ENCODE results near the gene ZDHHC11B.
"Not testable (repeated sequence)": the region's sequence is repeated elsewhere in the genome, so short reads cannot be mapped to it uniquely, and the experiment has no call there.

Gene ZDHHC11B, protein sequence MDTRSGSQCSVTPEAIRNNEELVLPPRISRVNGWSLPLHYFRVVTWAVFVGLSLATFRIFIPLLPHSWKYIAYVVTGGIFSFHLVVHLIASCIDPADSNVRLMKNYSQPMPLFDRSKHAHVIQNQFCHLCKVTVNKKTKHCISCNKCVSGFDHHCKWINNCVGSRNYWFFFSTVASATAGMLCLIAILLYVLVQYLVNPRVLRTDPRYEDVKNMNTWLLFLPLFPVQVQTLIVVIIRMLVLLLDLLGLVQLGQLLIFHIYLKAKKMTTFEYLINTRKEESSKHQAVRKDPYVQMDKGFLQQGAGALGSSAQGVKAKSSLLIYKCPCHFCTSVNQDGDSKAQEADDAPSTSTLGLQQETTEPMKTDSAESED

GRCh38 chr5:784428-785177 is at the start of gene ZDHHC11B:
ZDHHC11B (minus strand) TSS chr5:784729; CDS start chr5:766919, 17,810 bp downstream.
- DNase-seq (ENCODE audit: low read depth, low spot score); CTCF ChIA-PET; POLR2A ChIA-PET: not testable (repeated sequence)
- H3K4me3 ChIP-seq (ENCODE audit: low read depth, low read length): peak within 1 kb of the TSS; percentile 48

DNA sequence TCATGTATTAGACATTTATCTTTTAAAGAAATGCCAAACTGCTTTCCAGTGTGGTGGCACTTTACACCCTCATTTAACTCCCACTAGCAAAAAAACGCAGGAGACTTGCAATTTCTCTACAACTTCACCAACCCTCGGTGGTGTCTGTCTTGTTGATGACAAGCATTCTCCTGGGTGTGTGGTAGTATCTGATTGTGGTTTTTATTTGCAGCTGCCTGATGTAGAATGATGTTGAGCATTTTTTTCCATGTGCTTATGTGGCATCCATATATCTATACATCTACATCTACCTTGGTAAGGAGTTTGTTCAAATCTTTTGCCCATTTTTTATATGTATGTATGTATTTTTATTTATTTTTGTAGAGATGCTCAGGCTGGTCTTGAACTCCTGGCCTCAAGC is 49.5 kb upstream of the ZDHHC11B start:
- DNase-seq (ENCODE audit: low read depth, low spot score); H3K4me3 ChIP-seq (ENCODE audit: low read depth, low read length); POLR2A ChIA-PET; CTCF ChIA-PET: not testable (repeated sequence)

GRCh38 chr5:828194-828593 is 43.7 kb upstream of the ZDHHC11B start:
- POLR2A ChIA-PET; H3K4me3 ChIP-seq (ENCODE audit: low read depth, low read length); CTCF ChIA-PET; DNase-seq (ENCODE audit: low read depth, low spot score): not testable (repeated sequence)

DNA sequence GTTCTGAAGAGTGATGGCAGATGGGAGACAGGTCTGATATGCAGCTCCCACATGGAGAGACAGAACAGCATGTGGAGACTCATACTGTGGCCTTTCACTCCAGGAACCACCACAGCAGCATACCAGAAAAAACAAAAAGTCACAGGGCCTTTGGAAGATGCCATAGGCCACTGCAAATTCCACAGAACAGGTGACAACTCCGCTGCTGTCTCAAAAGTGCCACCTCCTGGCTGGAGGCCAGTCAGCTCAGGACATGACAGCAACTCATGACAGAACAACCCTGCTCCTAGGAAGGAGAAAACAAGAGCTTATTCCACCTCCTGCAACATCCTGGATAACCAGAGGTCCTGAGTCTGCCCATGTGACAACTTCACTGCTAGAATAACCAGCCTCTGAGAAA is 41.0 kb upstream of the ZDHHC11B start:
- DNase-seq (ENCODE audit: low read depth, low spot score); H3K4me3 ChIP-seq (ENCODE audit: low read depth, low read length); POLR2A ChIA-PET; CTCF ChIA-PET: not testable (repeated sequence)

GRCh38 chr5:821504-821903 is 37.0 kb upstream of the ZDHHC11B start:
- TF ChIP-seq, protein P1, sequence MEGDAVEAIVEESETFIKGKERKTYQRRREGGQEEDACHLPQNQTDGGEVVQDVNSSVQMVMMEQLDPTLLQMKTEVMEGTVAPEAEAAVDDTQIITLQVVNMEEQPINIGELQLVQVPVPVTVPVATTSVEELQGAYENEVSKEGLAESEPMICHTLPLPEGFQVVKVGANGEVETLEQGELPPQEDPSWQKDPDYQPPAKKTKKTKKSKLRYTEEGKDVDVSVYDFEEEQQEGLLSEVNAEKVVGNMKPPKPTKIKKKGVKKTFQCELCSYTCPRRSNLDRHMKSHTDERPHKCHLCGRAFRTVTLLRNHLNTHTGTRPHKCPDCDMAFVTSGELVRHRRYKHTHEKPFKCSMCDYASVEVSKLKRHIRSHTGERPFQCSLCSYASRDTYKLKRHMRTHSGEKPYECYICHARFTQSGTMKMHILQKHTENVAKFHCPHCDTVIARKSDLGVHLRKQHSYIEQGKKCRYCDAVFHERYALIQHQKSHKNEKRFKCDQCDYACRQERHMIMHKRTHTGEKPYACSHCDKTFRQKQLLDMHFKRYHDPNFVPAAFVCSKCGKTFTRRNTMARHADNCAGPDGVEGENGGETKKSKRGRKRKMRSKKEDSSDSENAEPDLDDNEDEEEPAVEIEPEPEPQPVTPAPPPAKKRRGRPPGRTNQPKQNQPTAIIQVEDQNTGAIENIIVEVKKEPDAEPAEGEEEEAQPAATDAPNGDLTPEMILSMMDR (IDR thresholded peaks at IDR 0.05; ENCODE audit: insufficient read depth, low read length, missing control alignments): no peak
- no peak overlapping the region for H3K4me3 ChIP-seq (ENCODE audit: low read depth, low read length)
- POLR2A ChIA-PET: no interaction called here
- CTCF ChIA-PET: no interaction called here
- DNase-seq (ENCODE audit: low read depth, low spot score): no peak

- H3K4me3 ChIP-seq (ENCODE audit: low read depth, low read length): no peak overlapping the region
- DNase-seq (ENCODE audit: low read depth, low spot score): no peak
- TF ChIP-seq, protein P1 (IDR thresholded peaks at IDR 0.05; ENCODE audit: insufficient read depth, low read length, missing control alignments): no peak
- ChIA-PET POLR2A (no interaction called here), CTCF (no interaction called here)
Measured at GRCh38 chr5:820245-820644, 35.7 kb upstream of the ZDHHC11B start.

DNA sequence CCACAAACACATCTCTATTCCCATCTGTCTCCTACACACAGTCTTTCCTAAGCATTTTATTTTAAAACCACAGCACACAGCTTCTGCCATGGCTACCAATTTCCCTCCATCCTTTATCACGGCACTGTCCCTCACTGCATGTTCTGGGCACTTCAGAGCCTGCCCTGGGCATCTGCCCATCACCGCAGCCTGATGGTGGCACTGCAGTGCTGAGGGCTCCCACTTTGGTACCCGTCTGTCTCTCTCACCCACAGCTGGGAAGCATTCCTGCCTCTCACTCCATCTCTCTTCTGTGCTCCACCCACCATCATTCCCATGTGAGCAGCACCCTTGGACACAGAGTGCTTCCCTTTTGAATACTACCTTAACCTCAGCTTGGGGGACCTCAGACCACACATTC is 34.5 kb upstream of the ZDHHC11B start:
- no peak overlapping the region for H3K4me3 ChIP-seq (ENCODE audit: low read depth, low read length)
- ChIA-PET CTCF (no interaction called here), POLR2A (no interaction called here)
- TF ChIP-seq, protein P1 (IDR thresholded peaks at IDR 0.05; ENCODE audit: insufficient read depth, low read length, missing control alignments): no peak
- DNase-seq (ENCODE audit: low read depth, low spot score): no peak

- ChIA-PET CTCF (no interaction called here), POLR2A (no interaction called here)
- no peak for DNase-seq (ENCODE audit: low read depth, low spot score)
- TF ChIP-seq, protein P1 (IDR thresholded peaks at IDR 0.05; ENCODE audit: insufficient read depth, low read length, missing control alignments): no peak
- H3K4me3 ChIP-seq (ENCODE audit: low read depth, low read length): no peak overlapping the region
Measured at GRCh38 chr5:816176-816575, 31.6 kb upstream of the ZDHHC11B start.

All from AG04449 (cell line).